H1 (cell line): ENCODE results near the gene TRAPPC3. TPM values are rescaled to one million over a fixed set of nuclear protein-coding genes. Genes with fewer than 3 reads are reported as not detected.
A peak's percentile ranks its signal among the peaks of the same experiment; 100 is the strongest.

Source experiments
- CTCF ChIA-PET: fragments of 300-600 bp; sonication (Branson Sonifier 250); formaldehyde crosslinking; loops from one replicate; lab custom pipeline; 2021; ENCODE audit not compliant: partially characterized antibody; lab: Charles Lee
- POLR2A ChIA-PET: fragments of 300-600 bp; sonication (Branson Sonifier 250); formaldehyde crosslinking; loops from one replicate; lab custom pipeline; 2021; ENCODE audit warnings: inconsistent platforms; ENCODE audit not compliant: partially characterized antibody; lab: Charles Lee
- DNase-seq, 2 experiments: peaks; one replicate each; pipeline versions ENCODE4 v3.0.0 to v3.0.0-alpha.2; 2010 to 2022; ENCODE audit warnings: low spot score in 2 of 2, low read depth in 1 of 2, mixed read lengths in 1 of 2
- FAIRE-seq: peaks from 2 replicates; lab custom pipeline; 2011; peaks lifted over from hg19 to GRCh38; lab: Jason Lieb, UNC
- H2AFZ ChIP-seq: 2 replicates; pipeline ENCODE4 v1.8.1; 2012; ENCODE audit warnings: low read length, inconsistent platforms
- H2AK5ac ChIP-seq: 2 replicates; pipeline ENCODE4 v1.6.1; 2013; ENCODE audit warnings: low read depth, low read length
- H2BK120ac ChIP-seq: replicated peaks from 2 replicates; pipeline ENCODE3; 2013; ENCODE audit warnings: low read depth, low read length, inconsistent platforms
- H2BK12ac ChIP-seq: 2 replicates; pipeline ENCODE4 v1.6.1; 2013; ENCODE audit warnings: low read depth, low read length
- H2BK15ac ChIP-seq: 2 replicates; pipeline ENCODE4 v1.6.1; 2013; ENCODE audit warnings: low read length
- H2BK20ac ChIP-seq: 2 replicates; pipeline ENCODE4 v1.6.1; 2013; ENCODE audit warnings: low read length
- H2BK5ac ChIP-seq: 2 replicates; pipeline ENCODE4 v1.6.1; 2013; ENCODE audit warnings: low read depth, low read length
- H3K14ac ChIP-seq: 2 replicates; pipeline ENCODE4 v1.6.1; 2013; ENCODE audit warnings: inconsistent platforms; ENCODE audit not compliant: insufficient read length
- H3K18ac ChIP-seq: 2 replicates; pipeline ENCODE4 v1.6.1; 2013; ENCODE audit warnings: low read length; ENCODE audit errors: extremely low read depth
- H3K23ac ChIP-seq: 2 replicates; pipeline ENCODE4 v1.6.1; 2013; ENCODE audit warnings: inconsistent platforms; ENCODE audit not compliant: insufficient read length
- H3K23me2 ChIP-seq: 2 replicates; pipeline ENCODE4 v1.6.1; 2013; ENCODE audit warnings: low read depth, low read length
- H3K27ac ChIP-seq: 2 replicates; pipeline ENCODE4 v1.6.1; 2011; ENCODE audit warnings: low read depth, low read length, inconsistent platforms
- H3K27me3 ChIP-seq, 4 experiments: replicated peaks in 1 of 4; 1 replicate in 1 of 4; 2 replicates in 3 of 4; pipeline versions ENCODE4 v1.6.1 to v1.8.1; 2011 to 2013; ENCODE audit warnings: low read length in 3 of 4, mild to moderate bottlenecking in 3 of 4, inconsistent platforms in 2 of 4, mixed read lengths in 2 of 4, moderate library complexity in 1 of 4; ENCODE audit not compliant: control insufficient read depth in 3 of 4, insufficient read depth in 3 of 4; ENCODE audit errors: extremely low read depth in 1 of 4
- H3K36me3 ChIP-seq, 4 experiments: 2 replicates each; pipeline versions ENCODE4 v1.6.1 to v1.8.1; 2011 to 2013; ENCODE audit warnings: mild to moderate bottlenecking in 4 of 4, low read length in 3 of 4, moderate library complexity in 2 of 4, control low read depth in 1 of 4, inconsistent platforms in 1 of 4; ENCODE audit not compliant: insufficient read depth in 4 of 4, control insufficient read depth in 2 of 4
- H3K4ac ChIP-seq: replicated peaks from 2 replicates; pipeline ENCODE3; 2013; ENCODE audit warnings: low read length, low read depth, mixed read lengths, inconsistent platforms; ENCODE audit not compliant: insufficient read length
- H3K4me1 ChIP-seq, 4 experiments: replicated peaks in 1 of 4; 1 replicate in 1 of 4; 2 replicates in 3 of 4; pipeline versions ENCODE4 v1.6.1 to v1.8.1; 2011 to 2013; ENCODE audit warnings: low read length in 3 of 4, inconsistent platforms in 2 of 4, mixed read lengths in 1 of 4; ENCODE audit not compliant: insufficient read depth in 4 of 4, control insufficient read depth in 3 of 4
- H3K4me2 ChIP-seq, 2 experiments: 2 replicates each; pipeline versions ENCODE4 v1.6.1 to v1.8.1; 2011 to 2013; ENCODE audit warnings: low read depth in 2 of 2, low read length in 2 of 2, control low read depth in 1 of 2, inconsistent platforms in 1 of 2, mild to moderate bottlenecking in 1 of 2; ENCODE audit not compliant: insufficient read depth in 1 of 2
- H3K4me3 ChIP-seq, 4 experiments: fragments of 200-600, 300-600 bp in 1 of 4; sonication (generic), shearing (Covaris generic), sonication (Bioruptor Twin) in 1 of 4; 2 replicates each; pipeline versions ENCODE4 v1.5.1 to v1.8.1; 2011 to 2016; ENCODE audit warnings: low read length in 4 of 4, low read depth in 3 of 4, control low read depth in 2 of 4, inconsistent platforms in 2 of 4, mild to moderate bottlenecking in 2 of 4, mixed read lengths in 1 of 4, moderate library complexity in 1 of 4; ENCODE audit not compliant: insufficient read depth in 2 of 4; ENCODE audit errors: extremely low read depth in 1 of 4
- H3K56ac ChIP-seq: replicated peaks from 2 replicates; pipeline ENCODE3; 2013; ENCODE audit warnings: low read depth, mild to moderate bottlenecking, mixed read lengths, low read length, inconsistent platforms; ENCODE audit not compliant: insufficient read length
- H3K79me1 ChIP-seq: 2 replicates; pipeline ENCODE4 v1.6.1; 2013; ENCODE audit warnings: low read depth, low read length, control low read depth
- H3K79me2 ChIP-seq, 2 experiments: 2 replicates each; pipeline versions ENCODE4 v1.6.1 to v1.8.1; 2012 to 2013; ENCODE audit warnings: low read length in 2 of 2, mild to moderate bottlenecking in 2 of 2, inconsistent platforms in 1 of 2; ENCODE audit not compliant: insufficient read depth in 2 of 2, control insufficient read depth in 1 of 2
- H3K9ac ChIP-seq, 4 experiments: replicated peaks in 1 of 4; 1 replicate in 1 of 4; 2 replicates in 3 of 4; pipeline versions ENCODE4 v1.6.1 to v1.8.1; 2011 to 2013; ENCODE audit warnings: low read depth in 3 of 4, low read length in 3 of 4, control low read depth in 2 of 4, mild to moderate bottlenecking in 2 of 4, moderate library complexity in 2 of 4, inconsistent platforms in 1 of 4; ENCODE audit errors: extremely low read depth in 1 of 4
- H3K9me3 ChIP-seq, 2 experiments: 2 replicates each; pipeline versions ENCODE4 v1.6.1 to v1.8.1; 2012 to 2013; ENCODE audit warnings: mild to moderate bottlenecking in 2 of 2, moderate library complexity in 2 of 2, control low read depth in 1 of 2, inconsistent platforms in 1 of 2, low read depth in 1 of 2, low read length in 1 of 2, mixed read lengths in 1 of 2; ENCODE audit not compliant: insufficient read depth in 2 of 2
- H4K20me1 ChIP-seq, 2 experiments: replicated peaks in 1 of 2; 2 replicates each; pipeline versions ENCODE3 to v1.8.1; 2011 to 2013; ENCODE audit warnings: inconsistent platforms in 2 of 2, low read length in 2 of 2, mild to moderate bottlenecking in 1 of 2; ENCODE audit not compliant: insufficient read depth in 2 of 2, control insufficient read depth in 1 of 2
- H4K5ac ChIP-seq: 2 replicates; pipeline ENCODE4 v1.6.1; 2013; ENCODE audit warnings: low read length, low read depth, mixed read lengths, inconsistent platforms; ENCODE audit not compliant: insufficient read length
- H4K8ac ChIP-seq: 2 replicates; pipeline ENCODE4 v1.8.0; 2013; ENCODE audit warnings: mild to moderate bottlenecking, moderate library complexity, low read length, inconsistent platforms; ENCODE audit not compliant: insufficient read depth; ENCODE audit errors: extremely low read depth
- H4K91ac ChIP-seq: replicated peaks from 2 replicates; pipeline ENCODE3; 2013; ENCODE audit warnings: low read length, mixed read lengths, inconsistent platforms; ENCODE audit not compliant: insufficient read length
- RBBP5 ChIP-seq: IDR thresholded peaks from 2 replicates; pipeline ENCODE4 v1.7.1; 2012; ENCODE audit warnings: low read depth, mild to moderate bottlenecking, inconsistent platforms, low read length, moderate library complexity, borderline replicate concordance
- SUZ12 ChIP-seq: fragments of 200-600 bp; sonication (generic); IDR thresholded peaks from 2 replicates; pipeline ENCODE4 v1.6.1; 2012; ENCODE audit warnings: mild to moderate bottlenecking, inconsistent platforms, low read length, moderate library complexity, mixed read lengths
- WGBS, 2 experiments: shearing (Covaris generic) in 1 of 2; methylation state at CpG; one replicate each; pipeline versions ENCODE4 v1.1.6 to v1.1.7; 2013 to 2015; ENCODE audit warnings: low lambda C conversion rate in 2 of 2, mixed read lengths in 2 of 2, inconsistent platforms in 1 of 2, low coverage in 1 of 2, missing lambda C conversion rate in 1 of 2; ENCODE audit not compliant: insufficient replicate concordance in 2 of 2, insufficient coverage in 1 of 2, insufficient read length in 1 of 2; ENCODE audit errors: extremely low coverage in 1 of 2, missing lambda C conversion rate in 1 of 2; 5-methylcytosine and 5-hydroxymethylcytosine counted together
- polyA plus RNA-seq, 7 experiments: library from polyadenylated mRNA; depleted of rRNA in 3 of 7; stranded (reverse) in 5 of 7; unstranded in 2 of 7; fragments of >200 nt in 5 of 7; fragments of 200-250 nt in 2 of 7; gene quantifications; 1 replicate in 5 of 7; 2 replicates in 1 of 7; 4 replicates in 1 of 7; pipeline versions ENCODE4 v1.2.1 to v1.2.3, GENCODE V29; 2011 to 2013; ENCODE audit warnings: missing spikeins in 2 of 7, mixed read lengths in 2 of 7
- total RNA-seq: library from RNA; stranded (reverse); fragmentation: NEBNext Ultra II Directional; extraction: Animal tissue kit (Norgen Biotek cat#: 25700); gene quantifications from 2 replicates; pipeline ENCODE4 v1.2.1, GENCODE V29; 2021
- TF ChIP-seq, protein P1 (sequence below), 3 experiments: IDR thresholded peaks; 1 replicate in 2 of 3; 2 replicates in 1 of 3; pipeline versions ENCODE4 v1.5.1 to v1.6.1; 2011; ENCODE audit warnings: low read length in 3 of 3, mild to moderate bottlenecking in 3 of 3, inconsistent platforms in 2 of 3, low read depth in 1 of 3, moderate library complexity in 1 of 3; ENCODE audit not compliant: insufficient read depth in 1 of 3; ENCODE audit errors: control extremely low read depth in 1 of 3
- TF ChIP-seq, protein P2 (sequence below): IDR thresholded peaks from 2 replicates; pipeline ENCODE4 v1.6.1; 2012; ENCODE audit warnings: inconsistent platforms

TRAPPC3 gene
- total and polyA plus RNA-seq, 2 of the 8 experiments (the other 6 are each of a cell fraction or from before 2014, with no cell fraction given), result 47.8 to 51.0 TPM

DNA sequence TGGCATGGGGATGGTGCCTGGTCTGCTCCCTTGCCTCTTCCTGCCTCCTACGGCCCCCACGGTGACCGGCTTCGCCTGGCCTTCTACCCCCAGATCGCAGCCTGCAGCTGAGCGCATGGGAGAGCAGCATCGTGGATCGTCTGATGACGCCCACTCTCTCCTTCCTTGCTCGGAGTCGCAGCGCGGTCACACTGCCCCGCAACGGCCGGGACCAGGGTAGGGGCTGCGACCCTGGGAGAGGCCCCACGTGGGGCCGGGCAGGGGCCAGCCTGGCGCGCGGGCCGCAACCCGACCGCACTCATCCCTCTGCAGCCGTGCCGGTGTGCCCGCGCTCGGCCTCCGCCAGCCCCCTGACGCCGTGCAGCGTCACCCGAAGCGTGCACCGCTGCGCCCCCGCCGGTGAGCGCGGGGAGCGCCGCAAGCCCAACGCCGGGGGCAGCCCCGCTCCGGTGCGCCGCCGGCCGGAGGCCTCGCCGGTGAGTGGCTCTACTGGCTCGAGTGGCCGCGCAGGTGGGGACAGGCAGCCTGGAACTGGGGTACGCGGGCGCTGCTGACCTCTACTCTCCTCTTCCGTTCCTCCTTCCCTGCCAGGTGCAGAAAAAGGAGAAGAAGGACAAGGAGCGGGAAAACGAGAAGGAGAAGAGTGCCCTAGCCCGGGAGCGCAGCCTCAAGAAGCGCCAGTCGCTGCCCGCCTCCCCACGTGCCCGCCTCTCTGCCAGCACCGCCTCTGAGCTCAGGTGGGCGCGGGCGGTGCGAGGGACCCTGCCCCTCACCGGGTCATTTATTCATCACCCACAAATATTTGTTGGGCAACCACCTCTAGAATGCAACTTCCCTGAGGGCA lies 27.0 kb upstream of the TRAPPC3 start:
- H2AK5ac ChIP-seq, result no peak overlapping the region
- no peaks in the 10 kb centered on the region for H3K27me3 ChIP-seq
- no peak overlapping the region for H3K56ac ChIP-seq
- peak overlapping the region in 3 of 4 experiments; percentile 3 to 48 (median 15); a peak in 3 of 8 replicates for H3K4me3 ChIP-seq
- H3K27ac ChIP-seq, result peak overlapping the region; percentile 5; the same call in 1 of the 2 replicates
- no peak overlapping the region for H2BK120ac ChIP-seq
- ChIA-PET CTCF (interaction anchor here (0.6 to 17.6 kb wide), 11 partner anchors 10 to 210 kb away, joined by 3 to 233 read pairs (median 5); partner anchors contain the start of genes MAP7D1, THRAP3 and TRAPPC3), POLR2A (interaction anchor here (0.6 to 6.7 kb wide), 11 partner anchors 11 to 157 kb away, joined by 3 to 44 read pairs (median 4); partner anchors contain the start of genes MAP7D1, THRAP3 and TRAPPC3)
- H3K36me3 ChIP-seq, result peaks cover 15 to 31% (median 28%) of the 10 kb centered on the region in 4 experiments; a peak in 7 of 8 replicates
- H2BK12ac ChIP-seq, result peak overlapping the region; percentile 84; the same call in 1 of the 2 replicates
- H3K4ac ChIP-seq, result no peak overlapping the region
- H3K9ac ChIP-seq, result peak overlapping the region in 3 of 4 experiments; percentile 0 to 44 (median 5); a peak in 4 of 7 replicates
- H2BK5ac ChIP-seq, result 0 out of 2 replicates have a peak overlapping the region, but pooled peaks have one; percentile 12
- no peak overlapping the region; the same call in 1 of the 2 replicates for H4K8ac ChIP-seq
- FAIRE-seq, result no peak
- H3K79me1 ChIP-seq, result 0 out of 2 replicates have a peak, but pooled peaks cover 4% of the 10 kb centered on the region
- peak overlapping the region; percentile 66 for H4K91ac ChIP-seq
- H3K79me2 ChIP-seq, result no peaks in the 10 kb centered on the region
- H3K9me3 ChIP-seq, result no peaks in the 10 kb centered on the region
- 0 out of 2 replicates have a peak overlapping the region, but pooled peaks have one; percentile 72 for H2BK20ac ChIP-seq
- peaks cover 13% of the 10 kb centered on the region; the same call in 1 of the 2 replicates for H3K23me2 ChIP-seq
- H2BK15ac ChIP-seq, result peak overlapping the region; percentile 98; the same call in 1 of the 2 replicates
- H3K18ac ChIP-seq, result peak overlapping the region; percentile 7; the same call in 1 of the 2 replicates
- no peak overlapping the region for H3K14ac ChIP-seq
- peaks cover 5 to 34% (median 28%) of the 10 kb centered on the region in 4 experiments for H3K4me1 ChIP-seq
- 29% methylated on average over 75 of the region's 76 CpGs; no CpG with 5 or more reads in 1 of the 2 experiments for WGBS, 2 experiments
- peak in 1 of 2 experiments; percentile 92 for DNase-seq
- no peak overlapping the region; the same call in 1 of the 2 replicates for H2AFZ ChIP-seq
- H3K23ac ChIP-seq, result no peak overlapping the region
- H3K4me2 ChIP-seq, result peak overlapping the region; percentile 50 to 68
- peaks cover 14 to 30% of the 10 kb centered on the region in 2 experiments for H4K20me1 ChIP-seq
- no peak overlapping the region for H4K5ac ChIP-seq
- TF ChIP-seq RBBP5 (no peak), SUZ12 (no peak)
- TF ChIP-seq, protein P1, sequence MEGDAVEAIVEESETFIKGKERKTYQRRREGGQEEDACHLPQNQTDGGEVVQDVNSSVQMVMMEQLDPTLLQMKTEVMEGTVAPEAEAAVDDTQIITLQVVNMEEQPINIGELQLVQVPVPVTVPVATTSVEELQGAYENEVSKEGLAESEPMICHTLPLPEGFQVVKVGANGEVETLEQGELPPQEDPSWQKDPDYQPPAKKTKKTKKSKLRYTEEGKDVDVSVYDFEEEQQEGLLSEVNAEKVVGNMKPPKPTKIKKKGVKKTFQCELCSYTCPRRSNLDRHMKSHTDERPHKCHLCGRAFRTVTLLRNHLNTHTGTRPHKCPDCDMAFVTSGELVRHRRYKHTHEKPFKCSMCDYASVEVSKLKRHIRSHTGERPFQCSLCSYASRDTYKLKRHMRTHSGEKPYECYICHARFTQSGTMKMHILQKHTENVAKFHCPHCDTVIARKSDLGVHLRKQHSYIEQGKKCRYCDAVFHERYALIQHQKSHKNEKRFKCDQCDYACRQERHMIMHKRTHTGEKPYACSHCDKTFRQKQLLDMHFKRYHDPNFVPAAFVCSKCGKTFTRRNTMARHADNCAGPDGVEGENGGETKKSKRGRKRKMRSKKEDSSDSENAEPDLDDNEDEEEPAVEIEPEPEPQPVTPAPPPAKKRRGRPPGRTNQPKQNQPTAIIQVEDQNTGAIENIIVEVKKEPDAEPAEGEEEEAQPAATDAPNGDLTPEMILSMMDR (IDR thresholded peaks at IDR 0.05; ENCODE audit: control extremely low read depth in 1 of 3, insufficient read depth in 1 of 3, low read depth in 1 of 3, low read length in 3 of 3), result peak; percentile 84 to 94 (median 87)
- TF ChIP-seq, protein P2, sequence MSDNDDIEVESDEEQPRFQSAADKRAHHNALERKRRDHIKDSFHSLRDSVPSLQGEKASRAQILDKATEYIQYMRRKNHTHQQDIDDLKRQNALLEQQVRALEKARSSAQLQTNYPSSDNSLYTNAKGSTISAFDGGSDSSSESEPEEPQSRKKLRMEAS, result peak; percentile 68; the same call in 1 of the 2 replicates
